GM10248 (cell line): Measurements from ENCODE around the gene NFIC.

Experiments
- CTCF ChIA-PET: fragments of 300-600 bp; sonication (Branson Sonifier 250); formaldehyde crosslinking; extraction: SDS; loops from one replicate; lab custom pipeline; 2021; ENCODE audit warnings: antibody characterized with exemption; lab: Yijun Ruan, JAX
- POLR2A ChIA-PET: fragments of 350-650 bp; sonication (Branson Sonifier 250); formaldehyde crosslinking; extraction: SDS; loops from one replicate; lab custom pipeline; 2020; ENCODE audit warnings: antibody characterized with exemption; lab: Yijun Ruan, JAX
- DNase-seq: peaks from one replicate; pipeline ENCODE4 v3.0.0; 2012; ENCODE audit errors: extremely low spot score
- CTCF ChIP-seq: IDR thresholded peaks from 2 replicates; pipeline ENCODE4 v1.5.1; 2012; ENCODE audit warnings: mild to moderate bottlenecking, low read depth; ENCODE audit errors: extremely low read depth, missing control alignments, control extremely low read depth

Gene NFIC

GRCh38 chr19:3492919-3493318 lies 126.5 kb downstream of the NFIC start:
- ChIA-PET POLR2A (no interaction called here), CTCF (interaction anchor here (0.7 to 2.3 kb wide), 2 partner anchors 8 to 20 kb away, joined by 3 to 20 read pairs; no protein-coding TSS in a partner anchor)
- no peak for DNase-seq
- no peak for TF ChIP-seq CTCF

GRCh38 chr19:3493651-3494050 lies 127.3 kb downstream of the NFIC start:
- no peak for TF ChIP-seq CTCF
- ChIA-PET POLR2A (interaction anchor here (0.6 kb wide), 2 partner anchors 44 to 1170 kb away, joined by 5 to 6 read pairs; no protein-coding TSS in a partner anchor), CTCF (interaction anchor here (1.0 to 2.3 kb wide), 2 partner anchors 9 to 14 kb away, joined by 3 to 20 read pairs; no protein-coding TSS in a partner anchor)
- no peak for DNase-seq

GRCh38 chr19:3494051-3494450 lies 127.7 kb downstream of the NFIC start:
- POLR2A ChIA-PET = interaction anchor here (0.6 kb wide), 1 partner anchor 45 kb away, joined by 5 read pairs; no protein-coding TSS in a partner anchor
- CTCF ChIA-PET = interaction anchor here (0.9 to 2.3 kb wide), 4 partner anchors 9 to 189 kb away, joined by 3 to 20 read pairs (median 3); no protein-coding TSS in a partner anchor
- no peak for TF ChIP-seq CTCF
- no peak for DNase-seq

- POLR2A ChIA-PET = no interaction called here
- CTCF ChIA-PET = interaction anchor here (0.9 to 2.3 kb wide), 3 partner anchors 10 to 190 kb away, joined by 3 to 20 read pairs (median 3); no protein-coding TSS in a partner anchor
- no peak for TF ChIP-seq CTCF
- no peak for DNase-seq
Observed at GRCh38 chr19:3494559-3494958, 128.2 kb downstream of the NFIC start.

GRCh38 chr19:3496392-3497273 lies 130.2 kb downstream of the NFIC start:
- no peak for TF ChIP-seq CTCF
- no peak for DNase-seq
- POLR2A ChIA-PET = no interaction called here
- CTCF ChIA-PET = interaction anchor here (1.0 to 1.6 kb wide), 2 partner anchors 11 to 48 kb away, joined by 3 to 6 read pairs; no protein-coding TSS in a partner anchor

GRCh38 chr19:3497757-3498520 lies 131.6 kb downstream of the NFIC start:
- CTCF ChIA-PET = interaction anchor here (1.6 kb wide), 1 partner anchor 13 kb away, joined by 6 read pairs; no protein-coding TSS in a partner anchor
- no peak for DNase-seq

More at GRCh38 chr19:3497757-3498520, 131.6 kb downstream of the NFIC start:
- POLR2A ChIA-PET = interaction anchor here (0.5 kb wide), 1 partner anchor 545 kb away, joined by 3 read pairs; no protein-coding TSS in a partner anchor
- TF ChIP-seq CTCF = no peak
